Colonic mucosa (tissue), 4 donors: ENCODE measurements around the gene PTPRT. TPM values are rescaled to one million over a fixed set of nuclear protein-coding genes. Genes with fewer than 3 reads are reported as not detected.

ENCODE experiments used
- DNase-seq: peaks from one replicate; pipeline ENCODE4 v3.0.0-alpha.2; 2020
- H3K27ac ChIP-seq: fragments of 200-600 bp; one replicate; pipeline ENCODE4 v1.8.0; 2021
- H3K27me3 ChIP-seq: fragments of 200-600 bp; one replicate; pipeline ENCODE4 v1.8.0; 2021
- H3K36me3 ChIP-seq: fragments of 200-600 bp; one replicate; pipeline ENCODE4 v1.8.0; 2021
- H3K4me1 ChIP-seq: fragments of 200-600 bp; one replicate; pipeline ENCODE4 v1.8.0; 2021; ENCODE audit warnings: mild to moderate bottlenecking
- H3K4me3 ChIP-seq: fragments of 200-600 bp; one replicate; pipeline ENCODE4 v1.8.0; 2021
- H3K9ac ChIP-seq, 2 donors: one replicate each; pipeline ENCODE4 v1.7.0; 2013; ENCODE audit warnings: control low read depth in 2 of 2, low read depth in 2 of 2, low read length in 2 of 2
- H3K9me3 ChIP-seq: fragments of 200-600 bp; one replicate; pipeline ENCODE4 v1.8.0; 2021
- CTCF ChIP-seq: fragments of 200-600 bp; IDR thresholded peaks from one replicate; pipeline ENCODE4 v1.8.0; 2022; ENCODE audit warnings: antibody characterized with exemption, mild to moderate bottlenecking
- intact Hi-C: fragments of 100-400 bp; cut with DNase I; formaldehyde crosslinking; loops from one replicate; pipeline ENCODE4 v1.14.1; 2022
- total RNA-seq, 2 donors: library from RNA; stranded (reverse); fragmentation: NEBNext Ultra II Directional in 1 of 2; extraction: Animal tissue kit (Norgen Biotek cat#: 25700) in 1 of 2; gene quantifications; one replicate each; pipeline ENCODE4 v1.2.1, GENCODE V29; 2021
- donor health status: healthy.
- donor health status: DM: no; HTN: no; CAD: no.
- donor health status: DM: no; HTN: no; CAD: no.

The PTPRT gene
- total RNA-seq, 2 donors from 2014 or later: 0.11 to 0.12 TPM

- H3K4me1 ChIP-seq: no peaks in the 10 kb centered on the region
- no peak for DNase-seq
These were observed 797.3 kb downstream of the PTPRT start for GRCh38 chr20:42392442-42392841.

GRCh38 chr20:42391807-42392206, 797.9 kb downstream of the PTPRT start:
- H3K36me3 ChIP-seq: no peaks in the 10 kb centered on the region
- no peak for DNase-seq
- H3K27me3 ChIP-seq: no peaks in the 10 kb centered on the region
- H3K9me3 ChIP-seq: no peaks in the 10 kb centered on the region
- TF ChIP-seq CTCF: no peak
- H3K4me3 ChIP-seq: no peak overlapping the region
- H3K27ac ChIP-seq: no peak overlapping the region
- H3K4me1 ChIP-seq: no peaks in the 10 kb centered on the region
- H3K9ac ChIP-seq: no peak overlapping the region
- intact Hi-C loops: no loop called here

More at GRCh38 chr20:42392442-42392841, 797.3 kb downstream of the PTPRT start:
- Histone ChIP-seq H3K4me3 (no peak overlapping the region), H3K27ac (no peak overlapping the region), H3K27me3 (no peaks in the 10 kb centered on the region), H3K9me3 (no peaks in the 10 kb centered on the region), H3K9ac (no peak overlapping the region), H3K36me3 (no peaks in the 10 kb centered on the region)
- intact Hi-C loops: no loop called here
- TF ChIP-seq CTCF: no peak

- intact Hi-C loops: no loop called here
- Histone ChIP-seq H3K27me3 (no peaks in the 10 kb centered on the region), H3K4me1 (no peaks in the 10 kb centered on the region), H3K36me3 (no peaks in the 10 kb centered on the region), H3K9ac (no peak overlapping the region), H3K27ac (no peak overlapping the region), H3K9me3 (no peaks in the 10 kb centered on the region), H3K4me3 (no peak overlapping the region)
- TF ChIP-seq CTCF: no peak
- no peak for DNase-seq
These were observed 809.4 kb downstream of the PTPRT start for GRCh38 chr20:42380287-42380686.

GRCh38 chr20:42379385-42379784, 810.3 kb downstream of the PTPRT start:
- H3K36me3 ChIP-seq: no peaks in the 10 kb centered on the region
- H3K27ac ChIP-seq: no peak overlapping the region
- H3K4me3 ChIP-seq: no peak overlapping the region
- no peaks in the 10 kb centered on the region for H3K4me1 ChIP-seq
- no peaks in the 10 kb centered on the region for H3K27me3 ChIP-seq
- H3K9me3 ChIP-seq: no peaks in the 10 kb centered on the region
- DNase-seq: no peak
- no peak overlapping the region for H3K9ac ChIP-seq
- intact Hi-C loops: no loop called here
- no peak for TF ChIP-seq CTCF

GRCh38 chr20:42378826-42379225, 810.9 kb downstream of the PTPRT start:
- TF ChIP-seq CTCF: no peak
- intact Hi-C loops: no loop called here
- H3K27me3 ChIP-seq: no peaks in the 10 kb centered on the region
- no peak overlapping the region for H3K9ac ChIP-seq
- no peaks in the 10 kb centered on the region for H3K9me3 ChIP-seq
- no peaks in the 10 kb centered on the region for H3K36me3 ChIP-seq
- H3K4me1 ChIP-seq: no peaks in the 10 kb centered on the region
- no peak overlapping the region for H3K4me3 ChIP-seq
- H3K27ac ChIP-seq: no peak overlapping the region
- no peak for DNase-seq

GRCh38 chr20:42376131-42376530, 813.6 kb downstream of the PTPRT start:
- H3K4me1 ChIP-seq: no peaks in the 10 kb centered on the region
- H3K27me3 ChIP-seq: no peaks in the 10 kb centered on the region
- no peak overlapping the region for H3K4me3 ChIP-seq
- intact Hi-C loops: no loop called here
- no peak for TF ChIP-seq CTCF
- no peaks in the 10 kb centered on the region for H3K36me3 ChIP-seq
- H3K9me3 ChIP-seq: no peaks in the 10 kb centered on the region
- H3K27ac ChIP-seq: no peak overlapping the region
- no peak for DNase-seq
- no peak overlapping the region for H3K9ac ChIP-seq
